BLaER1 (cell line): ENCODE results near the gene FBXL3.
"Not testable (repeated sequence)": the region's sequence is repeated elsewhere in the genome, so short reads cannot be mapped to it uniquely, and the experiment has no call there.

Experiments used
- H3K27ac ChIP-seq: shearing (Covaris generic); formaldehyde crosslinking; 2 replicates; pipeline ENCODE4 v1.8.1; 2022
- H3K27me3 ChIP-seq: shearing (Covaris generic); formaldehyde crosslinking; 2 replicates; pipeline ENCODE4 v1.8.1; 2022
- H3K36me3 ChIP-seq: shearing (Covaris generic); formaldehyde crosslinking; 2 replicates; pipeline ENCODE4 v1.8.1; 2022
- H3K4me1 ChIP-seq: shearing (Covaris generic); formaldehyde crosslinking; 2 replicates; pipeline ENCODE4 v1.8.1; 2022
- H3K4me2 ChIP-seq: shearing (Covaris generic); formaldehyde crosslinking; 2 replicates; pipeline ENCODE4 v1.8.1; 2022
- H3K4me3 ChIP-seq: shearing (Covaris generic); formaldehyde crosslinking; 2 replicates; pipeline ENCODE4 v1.8.1; 2022
- H3K9ac ChIP-seq: shearing (Covaris generic); formaldehyde crosslinking; 2 replicates; pipeline ENCODE4 v1.8.1; 2022
- H3K9me3 ChIP-seq: shearing (Covaris generic); formaldehyde crosslinking; 2 replicates; pipeline ENCODE4 v1.8.1; 2022
- H4K20me1 ChIP-seq: shearing (Covaris generic); formaldehyde crosslinking; 2 replicates; pipeline ENCODE4 v1.8.1; 2022
- Cebpa-rat ChIP-seq: shearing (Covaris generic); IDR thresholded peaks from 2 replicates; pipeline ENCODE4 v1.8.1; 2022

The FBXL3 gene

DNA sequence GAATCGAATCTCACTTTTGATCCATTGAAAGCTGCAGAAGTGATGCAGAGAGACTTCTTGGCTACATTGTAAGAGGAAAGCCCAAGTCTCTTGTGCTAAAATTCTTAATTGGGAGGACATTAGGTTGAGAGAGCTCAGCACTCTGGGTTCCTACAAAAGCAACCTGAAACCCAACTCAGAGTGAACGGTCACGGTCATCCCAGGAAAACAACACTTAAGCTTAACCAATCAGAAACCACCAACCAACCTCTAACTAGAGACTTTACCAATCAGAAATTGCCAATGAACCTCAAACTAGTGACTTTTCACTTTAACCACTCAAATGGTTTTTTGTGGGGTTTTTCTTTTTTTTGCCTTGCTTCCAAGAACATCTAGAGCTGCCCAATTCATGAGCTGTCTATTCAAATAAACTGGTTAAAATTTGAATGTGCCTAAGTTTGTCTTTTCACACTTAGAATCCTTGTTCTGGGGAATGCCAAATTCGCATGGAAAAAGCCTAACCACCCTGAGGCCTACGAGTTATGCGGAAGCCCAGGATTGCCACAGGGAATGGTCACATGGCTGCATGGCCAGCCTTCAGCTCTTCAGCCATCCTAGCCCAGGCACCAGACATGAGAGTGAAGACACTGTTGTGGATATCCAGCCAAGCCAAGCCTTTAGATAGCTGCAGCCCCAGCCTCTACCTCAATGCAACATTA lies 52.9 kb downstream of the FBXL3 start:
- Histone ChIP-seq H3K9ac (no peak overlapping the region), H3K9me3 (peaks cover 6% of the 10 kb centered on the region; the same call in 1 of the 2 replicates), H3K27ac (no peak overlapping the region), H4K20me1 (no peaks in the 10 kb centered on the region), H3K4me3 (no peak overlapping the region), H3K4me1 (no peaks in the 10 kb centered on the region), H3K4me2 (no peak overlapping the region), H3K36me3 (no peaks in the 10 kb centered on the region), H3K27me3 (no peaks in the 10 kb centered on the region)
- no peak for TF ChIP-seq Cebpa-rat

- Histone ChIP-seq H3K4me1 (no peaks in the 10 kb centered on the region), H3K4me2 (no peak overlapping the region), H3K27me3 (no peaks in the 10 kb centered on the region), H3K27ac (no peak overlapping the region), H3K9me3 (peaks cover 6% of the 10 kb centered on the region; the same call in 1 of the 2 replicates), H3K4me3 (no peak overlapping the region), H4K20me1 (no peaks in the 10 kb centered on the region), H3K36me3 (no peaks in the 10 kb centered on the region), H3K9ac (no peak overlapping the region)
- TF ChIP-seq Cebpa-rat = no peak
These were observed 54.8 kb downstream of the FBXL3 start for GRCh38 chr13:76971851-76972829.

DNA sequence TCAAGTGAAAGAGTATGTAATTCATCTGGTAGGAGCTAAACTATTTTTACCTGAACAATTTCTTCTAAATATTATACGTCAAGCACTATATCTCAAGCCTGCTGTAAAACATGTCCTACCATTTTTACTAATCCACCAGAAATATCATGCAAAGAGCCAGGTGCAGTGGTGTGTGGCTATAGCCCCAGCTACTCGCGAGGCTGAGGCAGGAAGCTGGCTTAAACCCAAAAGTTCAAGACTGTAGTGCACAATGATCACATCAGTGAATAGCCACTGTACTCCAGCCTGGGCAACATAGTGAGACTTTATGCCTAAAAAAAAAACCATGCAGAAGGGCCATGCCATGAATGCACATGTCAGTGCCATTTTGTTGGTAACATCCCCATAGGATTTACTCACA lies 55.7 kb downstream of the FBXL3 start:
- no peaks in the 10 kb centered on the region for H4K20me1 ChIP-seq
- H3K4me3 ChIP-seq = no peak overlapping the region
- no peaks in the 10 kb centered on the region for H3K27me3 ChIP-seq
- H3K27ac ChIP-seq = no peak overlapping the region
- H3K4me1 ChIP-seq = no peaks in the 10 kb centered on the region
- H3K9me3 ChIP-seq = peaks cover 6% of the 10 kb centered on the region; the same call in 1 of the 2 replicates
- no peak overlapping the region for H3K4me2 ChIP-seq
- TF ChIP-seq Cebpa-rat = no peak
- H3K36me3 ChIP-seq = no peaks in the 10 kb centered on the region
- no peak overlapping the region for H3K9ac ChIP-seq

GRCh38 chr13:76969488-76970365 lies 57.2 kb downstream of the FBXL3 start:
- H3K36me3 ChIP-seq = no peaks in the 10 kb centered on the region
- no peaks in the 10 kb centered on the region for H3K4me1 ChIP-seq
- no peaks in the 10 kb centered on the region for H4K20me1 ChIP-seq
- no peak overlapping the region for H3K4me3 ChIP-seq
- no peak overlapping the region for H3K4me2 ChIP-seq
- no peak overlapping the region for H3K9ac ChIP-seq
- no peaks in the 10 kb centered on the region for H3K9me3 ChIP-seq
- H3K27me3 ChIP-seq = no peaks in the 10 kb centered on the region
- H3K27ac ChIP-seq = no peak overlapping the region
- no peak for TF ChIP-seq Cebpa-rat

DNA sequence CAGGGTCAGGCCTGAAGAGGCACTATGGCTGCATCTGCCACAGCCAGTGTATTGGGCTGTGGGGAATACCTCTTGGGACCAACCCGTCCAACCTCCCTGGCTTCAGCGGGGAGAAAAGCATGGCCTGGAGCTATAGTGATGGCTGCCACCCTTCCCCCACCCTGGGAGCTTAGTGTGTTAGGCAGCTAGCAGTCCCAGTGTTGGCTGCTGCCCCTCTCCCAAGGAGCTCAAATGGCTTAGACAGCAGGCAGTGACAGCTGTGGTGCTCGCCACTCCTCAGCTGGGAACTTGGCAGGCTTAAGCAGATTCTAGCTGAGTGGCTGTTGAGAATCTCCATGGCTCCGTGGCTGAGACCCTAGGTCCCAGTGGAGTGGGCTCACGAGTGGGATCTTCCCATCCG lies 58.9 kb downstream of the FBXL3 start:
- Histone ChIP-seq H3K27me3 (no peaks in the 10 kb centered on the region), H4K20me1 (no peaks in the 10 kb centered on the region), H3K4me1 (no peaks in the 10 kb centered on the region), H3K4me2 (no peak overlapping the region), H3K9ac (no peak overlapping the region), H3K27ac (no peak overlapping the region), H3K9me3 (no peaks in the 10 kb centered on the region), H3K4me3 (no peak overlapping the region), H3K36me3 (no peaks in the 10 kb centered on the region)
- TF ChIP-seq Cebpa-rat = no peak

GRCh38 chr13:76967031-76967430 lies 59.9 kb downstream of the FBXL3 start:
- H3K4me1 ChIP-seq = no peaks in the 10 kb centered on the region
- no peaks in the 10 kb centered on the region for H3K27me3 ChIP-seq
- H3K9ac ChIP-seq = no peak overlapping the region
- no peak overlapping the region for H3K4me3 ChIP-seq
- TF ChIP-seq Cebpa-rat = no peak
- no peaks in the 10 kb centered on the region for H3K36me3 ChIP-seq
- no peak overlapping the region for H3K4me2 ChIP-seq
- no peaks in the 10 kb centered on the region for H3K9me3 ChIP-seq
- H3K27ac ChIP-seq = no peak overlapping the region
- no peaks in the 10 kb centered on the region for H4K20me1 ChIP-seq

DNA sequence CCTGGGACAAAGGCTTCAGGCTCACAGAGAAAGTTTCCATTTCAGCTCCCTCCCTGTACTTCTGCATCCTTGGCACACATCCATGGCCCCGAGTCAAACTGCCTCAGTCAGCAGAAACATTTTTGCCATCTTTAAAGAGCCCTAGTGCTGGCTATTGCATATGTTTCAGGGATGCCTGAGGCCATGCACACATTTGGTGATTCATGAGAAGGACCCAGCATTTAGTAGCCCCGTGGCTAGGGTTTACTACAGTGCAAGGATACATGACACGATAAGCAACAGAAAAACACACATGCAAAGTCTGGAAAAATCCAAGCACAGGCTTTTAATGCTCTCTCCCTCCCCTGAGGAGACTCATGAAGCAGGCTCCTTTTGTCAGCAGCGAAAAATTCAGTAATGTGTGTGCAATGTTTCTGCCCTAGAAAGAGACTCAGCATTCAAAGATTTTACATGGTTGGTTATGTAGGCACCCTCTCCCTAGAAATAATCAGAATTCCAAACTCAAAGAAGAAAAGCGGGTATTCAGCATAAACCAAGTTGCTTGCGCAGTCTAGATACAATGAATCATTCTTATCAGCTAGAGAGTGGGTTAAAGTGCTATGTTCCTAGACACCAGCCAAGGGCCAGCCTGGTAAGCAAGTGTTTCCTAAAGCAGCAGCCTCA lies 61.1 kb downstream of the FBXL3 start:
- Histone ChIP-seq H3K9me3 (peaks cover 10% of the 10 kb centered on the region), H3K27ac (no peak overlapping the region), H3K4me3 (no peak overlapping the region), H3K4me2 (no peak overlapping the region), H3K27me3 (no peaks in the 10 kb centered on the region), H3K4me1 (no peaks in the 10 kb centered on the region), H4K20me1 (no peaks in the 10 kb centered on the region), H3K9ac (no peak overlapping the region), H3K36me3 (no peaks in the 10 kb centered on the region)
- no peak for TF ChIP-seq Cebpa-rat

DNA sequence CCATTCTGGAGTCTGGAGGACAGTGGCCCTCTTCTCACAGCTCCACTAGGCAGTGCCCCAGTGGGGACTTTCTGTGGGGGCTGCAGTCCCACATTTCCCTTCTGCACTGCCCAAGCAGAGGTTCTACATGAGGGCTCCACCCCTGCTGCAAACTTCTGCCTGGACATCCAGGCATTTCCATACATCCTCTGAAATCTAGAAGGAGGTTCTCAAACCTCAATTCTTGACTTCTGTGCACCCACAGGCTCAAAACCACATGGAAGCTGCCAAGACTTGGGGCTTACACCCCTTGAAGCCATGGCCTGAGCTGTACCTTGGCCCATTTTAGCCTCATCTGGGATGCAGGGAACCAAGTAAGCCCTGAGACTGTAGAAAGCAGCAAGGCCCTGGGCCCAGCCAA lies 67.2 kb downstream of the FBXL3 start:
- not testable (repeated sequence) for H3K9ac ChIP-seq, H4K20me1 ChIP-seq, H3K27ac ChIP-seq, H3K4me3 ChIP-seq, H3K4me2 ChIP-seq, H3K4me1 ChIP-seq, H3K27me3 ChIP-seq, H3K36me3 ChIP-seq
- H3K9me3 ChIP-seq = peaks cover 46% of the 10 kb centered on the region

GRCh38 chr13:76958841-76959432 lies 68.0 kb downstream of the FBXL3 start:
- Histone ChIP-seq H3K27ac (no peak overlapping the region), H3K9me3 (peaks cover 46% of the 10 kb centered on the region), H3K36me3 (no peaks in the 10 kb centered on the region), H3K9ac (no peak overlapping the region), H3K4me1 (no peaks in the 10 kb centered on the region), H3K4me2 (no peak overlapping the region), H4K20me1 (no peaks in the 10 kb centered on the region), H3K4me3 (no peak overlapping the region), H3K27me3 (no peaks in the 10 kb centered on the region)
- TF ChIP-seq Cebpa-rat = no peak
